EH (cell line): ENCODE measurements around the gene ANKRD39.

Source experiments
- DNase-seq: peaks from one replicate; pipeline ENCODE4 v3.0.0-alpha.2; 2015; ENCODE audit warnings: low read depth

Gene ANKRD39

GRCh38 chr2:96853321-96853720, 4.5 kb downstream of the ANKRD39 start:
- DNase-seq: no peak

- DNase-seq: no peak
Measured at GRCh38 chr2:96852667-96853066, 5.1 kb downstream of the ANKRD39 start.

GRCh38 chr2:96848264-96848663, 9.6 kb downstream of the ANKRD39 start:
- DNase-seq: no peak

- no peak for DNase-seq
Measured at GRCh38 chr2:96847586-96847985, 10.2 kb downstream of the ANKRD39 start.

- DNase-seq: no peak
Measured at GRCh38 chr2:96846825-96847224, 11.0 kb downstream of the ANKRD39 start.

DNA sequence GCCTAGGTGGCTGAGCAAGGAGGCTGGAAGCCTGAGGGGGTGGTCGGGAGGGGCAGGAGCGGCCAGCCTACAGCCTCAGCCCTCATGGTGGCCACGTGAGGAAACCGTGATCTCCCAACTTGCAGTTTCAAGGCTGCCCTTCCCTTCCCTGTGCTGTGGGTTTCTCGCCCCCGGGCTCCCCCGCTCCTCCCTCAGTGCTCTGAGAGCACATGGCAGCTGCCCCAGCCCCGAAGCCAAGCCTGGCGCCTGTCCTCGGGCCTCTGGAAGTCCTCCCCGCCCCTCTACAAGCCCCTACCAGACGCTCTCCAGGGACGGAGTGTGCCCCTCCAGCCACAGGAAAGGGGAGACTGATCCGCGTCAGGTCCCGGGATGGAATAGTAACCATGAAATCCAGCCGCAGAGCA, 13.4 kb downstream of the ANKRD39 start:
- DNase-seq: no peak

GRCh38 chr2:96843538-96844268, 14.1 kb downstream of the ANKRD39 start, which contains the start of gene ANKRD23:
Gene ANKRD23, minus strand, starts transcription at chr2:96844021. Its CDS starts 29 bp downstream, at chr2:96843992.
- DNase-seq: no peak

DNA sequence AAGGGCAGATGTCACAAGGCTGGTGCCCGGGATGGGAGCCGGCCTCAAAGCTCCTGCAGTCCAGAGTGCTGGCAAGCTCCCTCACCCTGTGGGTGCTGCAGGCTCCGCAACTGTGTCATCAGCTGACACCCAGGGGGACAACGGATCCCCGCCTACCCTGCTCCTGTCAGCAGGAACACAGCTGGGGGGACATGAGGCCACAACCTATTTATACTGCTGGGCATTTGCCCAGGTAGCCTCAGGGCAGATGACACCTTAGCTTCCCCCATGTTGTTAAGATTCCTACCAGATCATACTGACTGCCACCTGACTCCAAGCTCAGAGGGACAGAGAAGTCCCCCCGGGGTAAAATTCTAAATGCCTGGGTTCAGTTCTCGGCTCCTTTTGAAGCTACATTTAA, 15.2 kb downstream of the ANKRD39 start:
- DNase-seq: no peak

GRCh38 chr2:96841701-96842495, 15.9 kb downstream of the ANKRD39 start:
- DNase-seq: no peak

- DNase-seq: no peak
Measured at GRCh38 chr2:96839875-96840850, 17.7 kb downstream of the ANKRD39 start.

DNA sequence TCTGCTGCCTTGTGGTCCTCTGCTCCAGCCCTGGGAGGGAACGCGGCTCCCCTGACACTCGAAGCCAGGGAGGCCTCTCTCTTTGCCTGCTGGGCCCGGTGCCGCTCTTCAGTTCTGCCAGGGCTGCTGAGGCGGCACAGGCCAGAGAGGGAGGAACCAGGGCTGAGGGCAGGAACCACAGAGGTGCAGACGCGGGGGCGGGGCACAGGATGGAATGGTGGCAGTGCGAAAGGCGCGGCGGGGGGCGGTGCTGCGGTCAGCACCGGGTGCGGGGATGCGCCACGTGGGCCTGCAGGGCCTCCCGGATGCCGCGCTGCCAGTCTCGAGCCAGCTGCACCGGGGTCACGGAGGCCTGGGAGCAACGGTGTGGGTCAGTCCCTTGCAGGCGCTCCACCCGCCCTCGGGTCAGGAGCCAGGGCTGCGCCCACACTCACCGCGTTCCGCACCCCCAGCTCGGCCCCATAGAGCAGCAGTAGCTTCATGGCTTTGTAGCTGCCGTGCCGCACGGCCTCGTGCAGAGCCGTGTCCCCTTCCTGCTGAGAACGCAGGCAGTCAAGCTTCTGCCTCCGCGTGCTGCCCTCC, 18.4 kb downstream of the ANKRD39 start:
- DNase-seq: peak; percentile 47

GRCh38 chr2:96838345-96839292, 19.2 kb downstream of the ANKRD39 start:
- DNase-seq: no peak

GRCh38 chr2:96837575-96837974, 20.2 kb downstream of the ANKRD39 start:
- DNase-seq: no peak

DNA sequence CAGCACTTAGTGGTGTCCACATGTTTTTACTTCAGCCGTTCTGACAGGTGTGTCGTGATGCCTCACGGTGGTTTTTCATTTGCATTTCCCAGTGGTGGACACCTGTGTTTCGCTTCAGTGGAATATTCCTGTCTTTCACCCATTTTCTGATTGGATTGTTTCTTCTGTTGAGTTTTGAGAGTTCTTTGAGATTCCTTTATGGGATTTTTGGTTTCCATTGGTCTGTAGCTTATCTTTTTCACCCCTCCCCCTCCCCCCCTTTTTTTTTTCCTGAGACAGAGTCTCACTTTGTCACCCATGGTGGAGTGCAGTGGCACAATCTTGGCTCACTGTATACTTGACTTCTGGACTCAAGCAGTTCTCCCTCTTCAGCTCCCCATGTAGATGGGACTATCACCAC, 22.0 kb downstream of the ANKRD39 start:
- no peak for DNase-seq

DNA sequence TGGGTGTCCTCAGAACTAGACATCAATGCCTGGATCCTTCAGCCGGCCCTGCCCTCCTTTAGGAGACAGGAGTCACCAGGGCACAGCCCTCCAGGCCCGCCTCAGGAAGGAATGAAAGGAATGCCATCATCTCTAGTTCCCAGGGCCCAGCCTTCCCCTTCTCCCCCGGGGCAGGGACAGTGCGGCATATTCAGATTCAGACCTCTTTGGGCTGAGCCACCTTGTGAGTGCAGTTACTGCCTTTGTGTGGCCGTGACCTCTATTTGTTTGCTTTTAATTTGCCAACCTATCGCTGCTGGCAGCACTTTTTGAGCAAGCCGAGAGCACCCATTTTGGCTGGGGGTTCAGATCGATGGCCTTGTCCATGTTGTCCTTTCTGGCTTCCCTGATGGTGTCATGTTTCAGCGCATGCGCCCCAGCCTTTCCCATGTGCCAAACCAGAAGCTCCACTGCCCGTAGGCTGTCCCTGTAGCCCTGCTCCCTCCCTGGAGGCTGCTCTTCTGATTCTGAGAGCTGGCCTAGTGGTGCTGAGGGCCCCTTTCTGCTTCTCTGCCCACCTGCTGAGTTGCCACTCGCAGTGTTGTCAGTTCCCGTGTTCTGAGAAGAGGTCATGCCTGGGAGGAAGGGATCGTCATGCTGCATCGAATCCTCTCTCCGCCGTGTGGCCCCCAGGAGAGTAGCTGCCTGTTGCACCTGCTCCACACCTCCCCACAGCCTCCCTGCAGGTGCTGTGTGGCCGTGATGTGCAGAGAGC, 24.9 kb downstream of the ANKRD39 start:
- DNase-seq: peak; percentile 86

- no peak for DNase-seq
Measured at GRCh38 chr2:96832408-96832753, 25.4 kb downstream of the ANKRD39 start.

DNA sequence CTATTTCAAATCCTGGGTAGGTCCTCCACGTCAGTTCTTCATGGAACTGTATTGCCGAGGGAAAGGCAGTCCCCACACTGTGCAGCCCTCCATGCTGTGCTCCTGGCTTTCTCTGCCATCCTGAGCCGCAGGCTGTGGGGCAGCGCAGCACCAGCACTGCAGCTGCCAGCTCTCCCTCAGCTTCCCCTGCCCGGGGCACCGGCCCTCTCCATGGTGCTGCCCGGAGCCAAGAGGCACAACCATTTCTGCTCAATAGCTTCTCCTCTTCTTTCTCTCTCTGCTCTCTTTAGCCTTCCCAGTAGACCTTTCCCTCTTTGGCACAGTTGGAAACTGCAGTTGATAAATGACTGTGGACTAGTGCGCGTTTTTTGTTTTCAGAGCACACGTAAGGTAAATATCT, 26.1 kb downstream of the ANKRD39 start:
- peak; percentile 27 for DNase-seq

DNA sequence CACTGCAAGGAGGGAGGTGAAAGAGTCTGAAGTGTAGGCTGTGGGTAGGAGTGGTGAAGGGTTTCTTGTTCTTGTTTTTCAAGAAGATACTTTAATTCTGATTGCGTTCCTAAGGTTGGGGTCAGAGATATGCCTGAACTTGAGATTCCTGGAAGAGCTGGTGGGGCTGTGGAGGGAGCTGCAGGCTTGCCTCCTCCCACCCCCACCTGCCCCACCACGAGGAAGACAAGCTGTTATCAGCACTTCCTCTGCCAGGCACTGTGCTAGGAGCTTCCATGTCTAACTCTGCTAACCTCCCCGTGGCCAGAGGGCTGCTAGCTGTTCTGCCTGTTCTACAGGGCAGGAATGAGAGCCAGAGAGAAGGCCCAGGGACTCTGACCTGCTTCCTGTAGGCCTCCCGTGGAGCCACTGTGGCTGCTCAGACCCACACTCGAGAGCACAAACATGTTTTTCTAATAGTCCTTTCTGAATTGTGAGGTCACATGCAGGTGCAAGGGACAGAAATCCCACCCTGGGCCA, 27.7 kb downstream of the ANKRD39 start:
- no peak for DNase-seq

DNA sequence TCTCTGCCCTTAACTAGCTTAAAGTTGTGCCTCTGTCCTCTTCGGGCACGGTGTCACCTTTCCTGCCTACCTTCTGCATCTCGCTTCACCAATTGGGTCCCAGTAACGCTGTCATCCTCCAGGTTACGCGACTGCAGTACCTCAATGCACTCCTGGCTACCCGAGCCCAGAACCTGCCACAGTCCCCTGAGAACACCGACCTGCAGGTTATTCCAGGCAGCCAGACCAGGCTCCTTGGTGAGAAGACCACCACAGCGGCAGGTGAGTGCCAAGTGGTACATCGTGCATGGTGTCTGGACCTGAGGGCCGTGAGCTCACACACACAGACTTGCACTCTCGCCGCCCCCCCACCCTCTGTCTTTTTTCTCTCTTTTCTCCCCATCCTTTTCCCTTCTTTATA, 28.9 kb downstream of the ANKRD39 start:
- no peak for DNase-seq

- DNase-seq: no peak
Measured at GRCh38 chr2:96828436-96828835, 29.4 kb downstream of the ANKRD39 start.
